NCI-H1436 (cell line): ENCODE results near the gene RANBP9.

ENCODE experiments used
- DNase-seq: peaks from one replicate; lab custom pipeline; 2025; lab: John Stamatoyannopoulos, UW

Gene RANBP9

GRCh38 chr6:13678255-13678983 lies 33.2 kb downstream of the RANBP9 start:
- no peak for DNase-seq

- DNase-seq = no peak
Observed at GRCh38 chr6:13677878-13678254, 33.8 kb downstream of the RANBP9 start.

- no peak for DNase-seq
Observed at GRCh38 chr6:13676551-13677156, 35.0 kb downstream of the RANBP9 start.

- DNase-seq = no peak
Observed at GRCh38 chr6:13674533-13675190, 37.0 kb downstream of the RANBP9 start.

GRCh38 chr6:13673825-13674444 lies 37.7 kb downstream of the RANBP9 start:
- DNase-seq = no peak

GRCh38 chr6:13673368-13673767 lies 38.3 kb downstream of the RANBP9 start:
- no peak for DNase-seq

GRCh38 chr6:13672904-13673303 lies 38.7 kb downstream of the RANBP9 start:
- no peak for DNase-seq

GRCh38 chr6:13671548-13672127 lies 40.0 kb downstream of the RANBP9 start:
- DNase-seq = no peak

- no peak for DNase-seq
Observed at GRCh38 chr6:13669476-13669875, 42.2 kb downstream of the RANBP9 start.

GRCh38 chr6:13668291-13668928 lies 43.2 kb downstream of the RANBP9 start:
- DNase-seq = no peak

- DNase-seq = no peak
Observed at GRCh38 chr6:13667655-13668054, 44.0 kb downstream of the RANBP9 start.

- DNase-seq = no peak
Observed at GRCh38 chr6:13666194-13667105, 45.2 kb downstream of the RANBP9 start.

- DNase-seq = no peak
Observed at GRCh38 chr6:13664703-13665352, 46.8 kb downstream of the RANBP9 start.

GRCh38 chr6:13663986-13664385 lies 47.6 kb downstream of the RANBP9 start:
- DNase-seq = no peak

- DNase-seq = no peak
Observed at GRCh38 chr6:13662651-13663334, 48.8 kb downstream of the RANBP9 start.

- no peak for DNase-seq
Observed at GRCh38 chr6:13661647-13662046, 50.0 kb downstream of the RANBP9 start.

- DNase-seq = no peak
Observed at GRCh38 chr6:13660893-13661292, 50.7 kb downstream of the RANBP9 start.

GRCh38 chr6:13660273-13660672 lies 51.4 kb downstream of the RANBP9 start:
- DNase-seq = no peak

- no peak for DNase-seq
Observed at GRCh38 chr6:13655700-13656099, 55.9 kb downstream of the RANBP9 start.

GRCh38 chr6:13654496-13654895 lies 57.1 kb downstream of the RANBP9 start:
- DNase-seq = no peak
